ENCODE results near the gene MED17. TPM values are rescaled to one million over a fixed set of nuclear protein-coding genes. Genes with fewer than 3 reads are reported as not detected.

Gene MED17
- total RNA-seq, 1 donor from 2014 or later, result 38.5 TPM

GRCh38 chr11:93817426-93818348 is 33.6 kb downstream of the MED17 start:
- DNase-seq, result no peak

GRCh38 chr11:93819966-93820695 is 36.0 kb downstream of the MED17 start:
- DNase-seq, result no peak

- no peak for DNase-seq
Measured at GRCh38 chr11:93820847-93821246, 36.8 kb downstream of the MED17 start.

GRCh38 chr11:93821617-93822016 is 37.5 kb downstream of the MED17 start:
- no peak for DNase-seq

- no peak for DNase-seq
Measured at GRCh38 chr11:93822359-93822758, 38.3 kb downstream of the MED17 start.

- no peak for DNase-seq
Measured at GRCh38 chr11:93823210-93823609, 39.1 kb downstream of the MED17 start.

GRCh38 chr11:93827363-93827762 is 43.3 kb downstream of the MED17 start:
- DNase-seq, result no peak

- no peak for DNase-seq
Measured at GRCh38 chr11:93829598-93829997, 45.5 kb downstream of the MED17 start.

GRCh38 chr11:93831343-93832127 is 47.5 kb downstream of the MED17 start:
- DNase-seq, result no peak

- no peak for DNase-seq
Measured at GRCh38 chr11:93832780-93833179, 48.7 kb downstream of the MED17 start.

GRCh38 chr11:93838967-93839366 is 54.9 kb downstream of the MED17 start:
- no peak for DNase-seq

- DNase-seq, result no peak
Measured at GRCh38 chr11:93840180-93840579, 56.1 kb downstream of the MED17 start.

GRCh38 chr11:93840981-93841380 is 56.9 kb downstream of the MED17 start:
- DNase-seq, result no peak

- no peak for DNase-seq
Measured at GRCh38 chr11:93841446-93841845, 57.4 kb downstream of the MED17 start.

- DNase-seq, result no peak
Measured at GRCh38 chr11:93842034-93842433, 58.0 kb downstream of the MED17 start.

GRCh38 chr11:93842461-93842860 is 58.4 kb downstream of the MED17 start:
- no peak for DNase-seq

- DNase-seq, result no peak
Measured at GRCh38 chr11:93843906-93844305, 59.8 kb downstream of the MED17 start.

GRCh38 chr11:93844568-93844967 is 60.5 kb downstream of the MED17 start:
- no peak for DNase-seq

GRCh38 chr11:93845181-93846092 is 61.4 kb downstream of the MED17 start:
- no peak for DNase-seq

- no peak for DNase-seq
Measured at GRCh38 chr11:93846411-93846810, 62.3 kb downstream of the MED17 start.

GRCh38 chr11:93849201-93849600 is 65.1 kb downstream of the MED17 start:
- DNase-seq, result no peak

All from tongue (tissue), 2 donors.